Mesenteric fat pad (tissue), 1 donor: Measurements from ENCODE around the gene TH. TPM values are rescaled to one million over a fixed set of nuclear protein-coding genes. Genes with fewer than 3 reads are reported as not detected.
"Not testable (repeated sequence)": the region's sequence is repeated elsewhere in the genome, so short reads cannot be mapped to it uniquely, and the experiment has no call there.

Experiments used
- DNase-seq: peaks from one replicate; pipeline ENCODE4 v3.0.0-alpha.2; 2020; ENCODE audit warnings: low spot score
- total RNA-seq: library from RNA; stranded (reverse); fragmentation: NEBNext Ultra II Directional; extraction: Animal tissue kit (Norgen Biotek cat#: 25700); gene quantifications from one replicate; pipeline ENCODE4 v1.2.1, GENCODE V29; 2021
- donor health status: DM: yes; HTN: yes; CAD: no.

The TH gene
- total RNA-seq, 1 donor from 2014 or later = not detected

- no peak for DNase-seq
Observed at GRCh38 chr11:2132246-2132645, 39.4 kb downstream of the TH start.

GRCh38 chr11:2131371-2132236 lies 40.0 kb downstream of the TH start:
- DNase-seq = no peak

GRCh38 chr11:2130881-2131352 lies 40.7 kb downstream of the TH start:
- no peak for DNase-seq

- no peak for DNase-seq
Observed at GRCh38 chr11:2129699-2130366, 41.8 kb downstream of the TH start.

- no peak for DNase-seq
Observed at GRCh38 chr11:2129308-2129698, 42.3 kb downstream of the TH start.

GRCh38 chr11:2128511-2129307 lies 42.9 kb downstream of the TH start:
- DNase-seq = no peak

GRCh38 chr11:2128130-2128510 lies 43.5 kb downstream of the TH start:
- DNase-seq = no peak

- no peak for DNase-seq
Observed at GRCh38 chr11:2127482-2128129, 44.0 kb downstream of the TH start.

- no peak for DNase-seq
Observed at GRCh38 chr11:2126520-2127085, 45.0 kb downstream of the TH start.

GRCh38 chr11:2124736-2125484 lies 46.7 kb downstream of the TH start:
- not testable (repeated sequence) for DNase-seq

GRCh38 chr11:2123628-2123960 lies 48.0 kb downstream of the TH start:
- no peak for DNase-seq

GRCh38 chr11:2122907-2123627 lies 48.5 kb downstream of the TH start:
- DNase-seq = no peak

GRCh38 chr11:2122222-2122906 lies 49.3 kb downstream of the TH start:
- DNase-seq = no peak

- no peak for DNase-seq
Observed at GRCh38 chr11:2121227-2122130, 50.1 kb downstream of the TH start.

- no peak for DNase-seq
Observed at GRCh38 chr11:2120359-2121100, 51.1 kb downstream of the TH start.

GRCh38 chr11:2118677-2119076 lies 52.9 kb downstream of the TH start:
- DNase-seq = no peak

- no peak for DNase-seq
Observed at GRCh38 chr11:2116680-2117079, 54.9 kb downstream of the TH start.
